ENCODE measurements around the gene LRP11.

Gene LRP11

GRCh38 chr6:149782337-149782736 lies 81.8 kb downstream of the LRP11 start:
- no peak for DNase-seq (ENCODE audit: low spot score)

DNA sequence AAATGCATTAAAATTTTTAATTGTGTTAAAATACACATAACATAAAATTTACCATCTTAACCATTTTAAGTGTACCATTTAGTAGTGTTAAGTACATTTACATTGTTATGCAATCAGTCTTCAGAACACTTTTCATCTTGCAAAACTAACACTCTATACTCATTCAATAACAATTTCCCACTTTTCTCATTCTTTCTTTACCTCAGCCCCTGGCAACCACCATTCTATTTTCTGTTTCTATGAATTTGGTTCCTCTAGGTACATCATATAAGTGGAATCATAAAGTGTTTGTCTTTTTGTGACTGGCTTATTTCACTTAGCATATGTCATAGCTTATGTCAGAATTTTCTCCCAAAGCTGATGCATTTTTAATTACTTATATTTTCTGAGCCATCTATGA lies 82.4 kb downstream of the LRP11 start:
- DNase-seq (ENCODE audit: low spot score), result no peak

DNA sequence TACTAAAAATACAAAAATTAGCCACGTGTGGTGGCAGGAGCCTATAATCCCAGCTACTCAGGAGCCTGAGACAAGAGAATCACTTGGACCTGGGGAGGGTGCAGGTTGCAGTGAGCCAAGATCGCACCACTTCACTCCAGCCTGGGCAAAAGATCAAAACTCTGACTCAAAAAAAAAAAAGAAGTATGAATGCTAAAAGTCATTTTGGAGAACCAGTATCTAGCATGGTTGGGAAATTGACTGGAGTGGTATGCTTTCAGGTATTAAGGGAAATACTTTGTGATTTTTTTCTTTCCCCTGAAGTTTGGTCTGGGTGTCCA lies 84.6 kb downstream of the LRP11 start:
- DNase-seq (ENCODE audit: low spot score), result no peak

DNA sequence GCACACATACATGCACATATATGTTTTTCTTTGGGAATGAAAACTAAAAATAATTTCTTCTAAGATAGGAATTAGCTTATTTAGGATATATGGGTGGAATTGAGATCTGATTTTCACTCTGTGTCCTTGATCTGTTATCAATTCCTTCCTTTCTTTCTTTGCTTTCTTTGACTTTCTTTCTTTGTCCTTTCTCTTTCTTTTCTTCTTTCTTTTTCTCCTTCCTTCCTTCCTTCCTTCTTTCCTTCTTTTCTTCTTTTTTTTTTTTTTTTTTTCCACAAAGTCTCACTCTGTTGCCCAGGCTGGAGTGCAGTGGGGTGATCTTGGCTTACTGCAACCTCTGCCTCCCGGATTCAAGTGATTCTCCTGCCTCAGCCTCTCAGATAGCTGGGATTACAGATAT lies 86.5 kb downstream of the LRP11 start:
- no peak for DNase-seq (ENCODE audit: low spot score)

DNA sequence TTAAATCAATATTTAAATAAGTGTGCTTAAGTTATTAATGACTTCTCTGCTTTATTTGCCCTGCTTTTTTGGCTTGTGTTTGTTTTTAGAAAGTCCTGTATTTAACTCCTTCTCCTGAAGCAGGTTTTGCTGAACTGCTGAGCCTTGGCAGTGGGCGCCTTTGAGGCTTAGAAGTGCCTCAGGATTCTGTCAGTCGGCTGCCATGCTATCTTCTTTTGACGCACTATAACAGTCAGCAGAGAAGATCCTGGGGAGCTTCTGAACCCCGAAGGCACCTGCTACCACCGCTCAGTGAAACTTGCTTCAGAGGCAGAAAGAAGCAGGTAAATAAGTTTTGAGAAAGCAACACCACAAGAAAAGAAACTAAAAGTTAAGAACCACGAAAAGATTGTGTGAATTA lies 92.2 kb downstream of the LRP11 start:
- DNase-seq (ENCODE audit: low spot score), result no peak

- no peak for DNase-seq (ENCODE audit: low spot score)
Observed at GRCh38 chr6:149771185-149771584, 93.0 kb downstream of the LRP11 start.

DNA sequence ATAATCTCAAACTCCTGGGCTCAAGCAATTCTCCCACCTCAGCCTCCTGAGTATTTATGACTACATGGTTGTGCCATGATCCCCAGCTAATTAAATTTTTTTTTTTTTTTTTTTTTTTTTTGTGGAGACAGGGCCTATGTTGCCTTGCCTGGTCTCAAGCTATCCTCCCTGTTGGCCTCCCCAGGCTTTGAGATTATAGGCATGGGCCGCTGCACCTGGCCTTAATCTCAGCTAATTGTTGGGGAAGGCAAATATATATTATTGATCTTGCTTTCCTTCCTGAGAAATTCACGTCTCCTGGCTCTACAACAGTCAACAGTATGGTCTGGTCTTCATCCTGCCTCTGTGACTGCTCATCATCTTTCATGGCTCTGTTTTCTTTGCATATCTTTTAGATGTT lies 94.5 kb downstream of the LRP11 start:
- DNase-seq (ENCODE audit: low spot score), result no peak
